GM18502 (cell line): Measurements from ENCODE around the gene SMURF1.
"Not testable (repeated sequence)": the region's sequence is repeated elsewhere in the genome, so short reads cannot be mapped to it uniquely, and the experiment has no call there.

ENCODE experiments used
- ATAC-seq: cut with Tn5 transposase; IDR thresholded peaks from one replicate; pipeline ENCODE4 v1.9.1; 2021; ENCODE audit warnings: mild to moderate bottlenecking; ENCODE audit not compliant: unreplicated experiment, poor library complexity

The SMURF1 gene

DNA sequence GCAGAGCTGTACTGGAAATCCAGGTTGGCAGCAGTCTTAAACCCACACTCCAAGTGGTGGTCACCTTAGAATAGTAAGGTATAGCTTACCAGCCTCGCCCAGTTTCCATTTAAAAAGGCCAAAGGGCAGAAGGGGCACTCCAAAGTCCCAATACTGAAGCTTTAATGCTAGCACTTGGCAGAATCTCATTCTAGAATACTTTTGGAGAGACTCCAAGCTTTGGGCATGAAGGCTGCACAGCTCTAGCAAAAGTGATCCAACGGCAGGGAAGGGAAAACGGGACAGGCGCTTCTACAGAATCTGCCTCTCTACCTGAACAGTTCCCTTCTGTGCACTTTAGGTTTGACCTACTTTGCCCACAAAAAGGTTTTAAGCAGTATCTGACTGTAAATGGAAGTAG is 19.7 kb downstream of the SMURF1 start:
- no peak for ATAC-seq

DNA sequence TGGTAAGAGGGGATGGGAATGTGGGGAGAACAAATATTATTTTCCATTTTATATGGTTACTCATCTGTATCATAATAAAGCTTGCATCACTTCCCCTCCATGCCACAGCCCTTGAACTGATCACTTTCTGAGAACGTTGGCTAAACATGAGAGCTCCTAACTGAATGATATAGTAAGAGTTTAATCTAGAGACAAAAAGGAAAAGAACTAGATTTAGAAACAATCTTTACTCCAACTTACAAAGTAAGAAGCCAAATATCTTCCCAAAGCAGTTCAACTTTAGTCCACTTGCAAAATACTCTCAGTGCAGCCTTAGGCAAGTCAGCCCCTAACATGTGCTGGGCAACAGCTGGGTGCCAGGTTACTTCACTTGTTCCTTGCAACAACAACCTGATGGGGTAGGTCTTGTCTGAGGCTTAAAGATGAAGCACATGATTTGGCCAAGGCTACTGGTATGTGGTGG is 20.3 kb downstream of the SMURF1 start:
- ATAC-seq = no peak

GRCh38 chr7:99122762-99123161 is 21.1 kb downstream of the SMURF1 start:
- no peak for ATAC-seq

GRCh38 chr7:99121496-99122021 is 22.3 kb downstream of the SMURF1 start:
- ATAC-seq = no peak

- ATAC-seq = no peak
Measured at GRCh38 chr7:99120916-99121315, 23.0 kb downstream of the SMURF1 start.

GRCh38 chr7:99120501-99120900 is 23.4 kb downstream of the SMURF1 start:
- no peak for ATAC-seq

DNA sequence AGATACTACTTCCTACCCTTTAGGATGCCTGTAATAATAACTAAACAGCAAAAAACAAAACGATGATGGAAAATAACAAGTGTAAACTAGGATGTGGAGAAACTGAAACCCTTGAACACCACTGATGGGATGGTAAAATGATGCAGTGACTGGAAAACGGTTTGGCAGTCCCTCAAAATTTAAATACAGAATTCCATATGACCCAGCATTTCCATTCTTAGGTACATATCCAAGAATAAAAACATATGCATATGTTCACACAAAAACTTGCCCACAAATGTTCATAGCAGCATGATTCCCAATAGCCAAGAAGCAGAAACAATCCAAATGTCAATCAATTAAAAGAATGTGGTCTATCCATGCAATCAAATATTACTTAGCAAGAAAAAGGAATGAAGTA is 25.8 kb downstream of the SMURF1 start:
- ATAC-seq = no peak

DNA sequence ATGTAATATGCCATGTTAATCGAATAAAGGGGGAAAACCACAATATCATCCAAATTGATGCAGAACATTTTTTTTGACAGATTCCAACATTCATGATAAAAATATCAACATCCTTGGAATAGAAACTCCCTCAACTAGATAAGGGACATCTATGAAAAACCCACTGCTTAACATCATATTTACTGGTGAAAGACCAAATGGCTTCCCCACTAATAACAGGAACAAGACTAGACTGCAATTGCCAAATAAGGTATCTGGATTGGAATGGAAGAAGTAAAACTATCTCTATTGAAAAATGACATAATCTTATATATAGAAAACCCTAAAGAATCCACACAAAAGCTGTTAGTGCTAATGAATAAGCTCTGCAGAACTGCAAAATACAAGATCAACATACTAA is 27.8 kb downstream of the SMURF1 start:
- ATAC-seq = no peak

GRCh38 chr7:99115379-99115778 is 28.5 kb downstream of the SMURF1 start:
- ATAC-seq = no peak

DNA sequence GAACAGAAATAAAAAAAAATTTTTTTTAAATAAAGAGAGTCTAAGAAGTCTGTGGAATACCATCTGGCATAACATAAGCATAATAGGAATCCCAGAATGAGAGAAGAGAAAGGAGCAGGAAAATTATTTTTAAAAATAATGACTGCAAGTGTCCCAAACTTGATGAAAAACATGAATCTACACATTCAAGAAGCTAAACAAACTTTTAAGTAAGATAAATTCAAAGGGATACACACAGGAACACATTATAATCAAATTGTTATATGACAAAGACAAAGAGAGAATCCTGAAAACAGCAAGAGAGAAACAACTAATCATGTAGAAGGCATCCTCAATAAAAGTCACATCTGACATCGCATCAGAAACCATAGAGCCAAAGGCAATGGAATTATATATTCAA is 30.9 kb downstream of the SMURF1 start:
- ATAC-seq = no peak

DNA sequence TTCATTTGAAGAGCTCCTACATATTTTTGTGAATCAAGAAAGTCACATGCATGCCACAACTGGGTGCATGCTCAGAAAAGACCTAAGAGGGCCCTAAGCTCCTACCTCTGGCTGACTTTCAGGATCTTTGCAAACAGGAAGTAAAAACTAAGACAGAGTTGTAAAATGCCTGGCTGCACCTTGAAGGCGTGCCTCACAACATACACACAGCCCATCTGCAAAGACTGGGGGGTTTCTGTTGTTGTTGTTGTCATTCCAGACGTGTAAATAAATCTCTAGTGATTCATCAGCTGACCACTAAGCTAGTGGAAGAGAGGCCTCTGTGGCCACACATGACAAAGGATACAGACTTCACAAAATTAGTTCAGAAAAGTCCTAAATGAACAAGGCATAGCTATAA is 31.8 kb downstream of the SMURF1 start:
- ATAC-seq = peak; percentile 88

GRCh38 chr7:99111591-99111990 is 32.3 kb downstream of the SMURF1 start:
- ATAC-seq = peak; percentile 14

DNA sequence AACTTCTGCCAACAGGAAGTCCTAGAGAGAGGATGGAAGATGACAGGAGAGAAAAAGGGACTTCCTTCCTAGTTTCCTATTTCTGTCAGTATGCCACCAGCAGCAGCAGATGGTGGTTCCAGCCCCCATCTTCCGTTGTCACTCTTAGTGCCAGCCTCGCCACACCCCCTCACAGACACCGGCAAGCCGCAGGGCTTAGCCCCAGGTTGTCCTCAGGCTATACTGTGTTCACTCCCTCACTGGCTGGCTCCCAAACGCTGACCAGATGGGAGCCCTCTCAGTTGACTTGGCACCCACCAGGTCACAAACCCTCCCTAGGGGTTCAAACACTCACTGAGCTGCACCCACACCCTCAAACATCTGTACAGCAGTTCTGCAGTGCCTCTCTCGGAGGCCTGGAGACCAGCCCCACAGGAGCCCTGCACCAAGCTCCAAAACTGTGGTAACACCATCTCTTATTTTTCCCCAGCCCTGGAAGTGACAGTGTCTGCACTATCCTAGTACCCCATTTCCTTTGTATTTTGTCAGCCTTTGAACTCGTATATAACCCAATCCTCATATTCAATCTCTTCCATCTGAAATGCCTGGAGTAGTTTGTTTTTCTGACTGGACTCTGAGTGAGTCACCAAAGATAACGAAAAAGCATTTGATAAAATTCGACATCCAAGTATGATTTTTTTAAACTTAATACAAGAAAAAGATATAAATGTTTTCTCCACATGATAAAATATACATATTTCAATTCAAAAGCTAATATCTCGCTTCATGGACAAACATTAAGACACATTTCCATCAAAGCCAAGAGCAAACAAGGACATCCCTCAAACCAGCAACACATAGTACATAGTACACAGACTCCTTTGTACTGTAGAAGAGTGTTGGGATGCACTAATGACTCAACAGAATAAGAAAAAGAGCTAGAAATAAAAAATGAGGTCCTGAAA is 34.5 kb downstream of the SMURF1 start:
- no peak for ATAC-seq

DNA sequence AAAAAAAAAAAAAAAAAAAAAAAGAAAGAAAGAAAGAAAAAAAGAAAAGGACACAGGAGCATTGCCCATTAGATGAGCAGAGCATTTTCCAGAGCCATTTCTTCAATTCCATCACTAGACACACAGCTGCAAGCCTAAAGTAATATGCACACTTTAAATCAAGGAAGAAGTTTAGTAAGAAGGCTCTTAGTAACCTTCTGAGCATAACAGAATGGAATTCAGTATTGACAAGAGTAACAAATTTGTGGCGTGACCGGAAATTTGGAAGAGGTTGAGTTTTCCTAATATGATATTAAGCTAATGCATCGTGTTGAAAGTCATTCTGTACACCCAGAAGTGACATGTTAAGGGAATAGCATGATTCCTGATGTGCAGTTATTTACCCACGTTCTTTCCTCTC is 35.3 kb downstream of the SMURF1 start:
- no peak for ATAC-seq

DNA sequence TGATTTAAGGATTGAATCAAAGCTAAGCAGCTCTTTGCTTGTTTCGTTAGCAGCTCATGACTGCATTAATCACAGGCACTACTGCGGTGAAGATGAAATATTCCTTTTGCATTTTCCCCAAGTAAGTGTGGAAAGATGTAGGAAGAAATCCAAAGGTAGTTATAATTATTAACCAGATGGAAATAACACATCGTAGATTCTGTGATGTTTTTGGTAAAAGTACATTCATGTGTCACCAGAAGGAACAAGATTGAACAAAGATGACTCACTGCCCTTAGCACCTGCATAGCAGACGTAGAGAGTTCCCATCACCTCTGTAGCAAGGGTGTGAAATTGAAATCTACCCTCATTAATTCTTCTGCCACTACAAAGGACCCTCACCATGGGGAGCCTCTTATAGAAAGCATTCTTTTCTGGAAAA is 37.1 kb downstream of the SMURF1 start:
- no peak for ATAC-seq

DNA sequence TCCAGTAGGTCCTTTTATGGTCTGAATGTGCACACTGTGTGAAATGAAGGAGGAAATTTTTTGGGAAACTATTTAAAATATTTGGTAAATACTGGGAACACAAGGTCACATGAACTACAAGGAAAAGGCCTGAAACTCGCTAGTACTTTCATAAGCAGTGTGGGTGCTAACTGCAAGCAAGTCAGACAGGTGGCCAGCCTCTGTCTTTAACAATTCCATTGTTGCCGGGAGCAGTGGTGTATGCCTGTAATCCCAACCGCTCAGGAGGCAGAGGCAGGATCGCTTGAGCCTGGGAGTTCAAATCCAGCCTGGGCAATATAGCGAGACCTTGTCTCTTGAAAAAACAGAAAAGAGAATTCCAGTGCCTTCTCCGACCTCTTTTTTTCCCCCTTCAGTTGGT is 37.5 kb downstream of the SMURF1 start:
- no peak for ATAC-seq

DNA sequence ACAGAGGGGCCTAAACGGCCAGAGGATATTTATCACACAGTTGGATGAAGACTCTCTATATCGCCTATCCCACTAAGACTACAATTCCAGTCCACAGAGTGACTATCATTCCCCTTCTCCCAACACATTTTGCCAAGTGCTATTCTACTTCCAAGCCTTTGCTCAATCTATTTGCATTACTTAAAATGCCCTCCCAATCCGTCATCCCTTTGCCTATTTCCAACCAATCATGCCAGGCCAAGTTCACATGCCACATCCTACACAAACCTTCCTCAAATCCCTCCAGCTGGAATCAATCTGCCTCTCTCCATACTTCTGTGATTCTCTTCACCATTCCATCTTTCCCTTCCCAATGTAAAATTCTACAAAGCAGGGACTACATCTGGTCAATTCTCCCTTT is 38.2 kb downstream of the SMURF1 start:
- ATAC-seq = no peak

GRCh38 chr7:99104631-99105030 is 39.3 kb downstream of the SMURF1 start:
- ATAC-seq = no peak

DNA sequence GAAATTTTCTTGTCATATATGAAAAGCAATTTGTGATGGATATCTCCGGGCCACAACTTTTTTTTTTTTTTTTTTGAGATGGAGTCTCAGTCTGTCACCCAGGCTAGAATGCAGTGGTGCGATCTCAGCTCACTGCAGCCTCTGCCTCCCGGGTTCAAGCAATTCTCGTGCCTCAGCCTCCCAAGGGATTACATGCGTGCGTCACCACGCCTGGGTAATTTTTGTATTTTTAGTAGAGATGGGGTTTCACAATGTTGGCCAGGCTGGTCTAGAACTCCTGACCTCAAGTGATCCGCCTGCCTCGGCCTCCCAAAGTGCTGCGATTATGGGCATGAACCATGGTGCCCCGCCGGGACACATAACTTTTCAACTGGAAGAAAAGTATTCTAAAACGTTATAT is 40.1 kb downstream of the SMURF1 start:
- ATAC-seq = not testable (repeated sequence)

- ATAC-seq = no peak
Measured at GRCh38 chr7:99102809-99103690, 40.9 kb downstream of the SMURF1 start.

- ATAC-seq = no peak
Measured at GRCh38 chr7:99102361-99102760, 41.5 kb downstream of the SMURF1 start.
